ENCODE measurements around the gene ABCC5.

Gene ABCC5

DNA sequence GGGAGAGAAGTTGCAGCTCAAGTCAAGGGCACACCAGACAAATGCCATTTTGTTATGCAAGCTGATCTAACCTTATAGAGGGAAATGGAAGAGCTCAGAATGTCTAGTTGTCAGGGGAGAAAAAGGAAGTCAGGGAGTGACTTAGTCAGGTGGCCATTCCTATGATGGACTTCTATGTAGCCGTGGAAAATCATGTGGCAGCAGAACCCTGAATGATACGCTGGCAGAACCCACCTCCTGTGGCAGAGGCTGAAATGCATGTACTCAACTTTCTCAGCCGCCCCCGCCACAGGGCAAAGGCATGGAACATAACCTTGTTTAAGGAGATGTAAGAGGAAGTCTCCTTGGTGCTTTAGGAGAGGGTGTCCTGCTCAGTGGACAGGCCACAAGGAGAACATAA is 95.3 kb downstream of the ABCC5 start:
- DNase-seq (ENCODE audit: low spot score) = no peak

DNA sequence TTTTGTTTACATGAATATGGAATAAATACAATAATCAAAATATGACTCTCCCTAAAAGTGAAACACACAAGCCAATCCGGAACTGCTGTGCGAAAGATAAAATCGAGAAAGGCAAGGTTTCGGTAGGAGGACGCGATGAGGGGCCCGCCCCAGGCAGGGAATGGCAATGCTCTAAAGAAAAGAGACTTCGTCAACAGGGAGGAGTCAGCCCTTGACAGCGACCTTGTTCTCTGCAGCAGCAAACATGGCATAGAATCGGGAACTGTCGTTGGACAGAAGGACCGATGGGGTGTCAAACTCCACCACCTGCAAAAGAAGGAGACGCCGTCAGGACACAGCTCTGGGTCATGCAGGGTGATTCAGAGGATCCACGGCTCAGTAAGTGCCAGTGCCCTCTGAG is 96.6 kb downstream of the ABCC5 start:
- no peak for DNase-seq (ENCODE audit: low spot score)

DNA sequence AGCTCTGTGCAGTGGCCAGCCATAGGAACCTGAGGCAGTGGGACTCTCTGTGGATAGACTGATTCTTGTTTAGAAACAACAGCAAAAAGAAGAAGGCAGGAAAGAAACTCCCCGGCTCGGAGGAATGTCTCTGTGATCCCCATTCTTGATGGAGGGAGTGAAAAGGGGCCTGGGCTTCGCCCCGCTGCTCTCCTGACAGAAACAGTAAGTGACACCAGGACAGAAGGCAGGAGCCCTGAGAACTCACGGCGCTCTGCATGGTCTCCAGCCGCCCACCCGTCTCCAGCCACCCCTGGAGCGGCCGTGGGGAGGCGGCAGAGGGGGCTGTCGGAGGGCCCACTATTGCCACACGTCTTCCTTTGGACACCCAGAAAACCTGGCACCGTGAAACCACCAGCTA is 97.3 kb downstream of the ABCC5 start:
- DNase-seq (ENCODE audit: low spot score) = no peak

DNA sequence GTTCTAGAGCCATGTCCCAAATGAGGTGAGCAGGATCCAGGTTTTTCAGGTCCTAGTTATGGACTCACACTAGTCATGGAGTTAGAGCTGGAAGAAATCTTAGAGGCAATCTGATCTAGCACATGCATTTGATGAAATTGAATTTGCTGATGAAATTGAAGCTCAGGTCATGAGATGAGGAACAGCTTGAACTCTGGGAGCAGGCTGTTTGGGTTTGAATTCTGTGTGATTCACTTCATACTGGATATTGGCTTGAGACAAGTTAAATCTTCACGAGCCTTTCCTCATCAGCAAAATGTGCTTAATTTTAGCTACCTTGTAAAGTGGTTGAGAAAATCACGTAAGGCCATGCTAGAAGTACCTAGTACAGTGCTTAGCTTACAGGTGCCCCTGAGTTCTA is 99.5 kb downstream of the ABCC5 start:
- DNase-seq (ENCODE audit: low spot score) = no peak

DNA sequence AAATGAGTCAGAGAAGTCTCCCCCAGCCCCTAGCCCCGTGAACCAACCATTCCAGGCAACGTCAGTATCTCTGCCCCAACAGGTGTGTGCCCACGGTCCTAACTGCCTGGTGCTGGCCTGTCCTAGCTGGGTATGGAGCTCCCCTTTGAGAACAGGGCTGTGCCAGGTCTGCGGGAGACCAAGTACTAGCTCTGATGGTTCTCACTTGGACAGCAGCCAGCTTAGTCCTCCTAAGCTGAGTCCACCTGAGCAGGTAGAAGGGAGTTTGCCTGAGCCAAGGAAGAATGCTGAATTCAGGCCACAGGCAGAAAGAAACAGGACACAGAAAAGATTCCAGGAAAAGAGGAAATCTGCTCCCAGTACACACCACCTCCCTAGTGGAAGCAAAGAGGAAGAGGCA is 99.9 kb downstream of the ABCC5 start:
- no peak for DNase-seq (ENCODE audit: low spot score)

DNA sequence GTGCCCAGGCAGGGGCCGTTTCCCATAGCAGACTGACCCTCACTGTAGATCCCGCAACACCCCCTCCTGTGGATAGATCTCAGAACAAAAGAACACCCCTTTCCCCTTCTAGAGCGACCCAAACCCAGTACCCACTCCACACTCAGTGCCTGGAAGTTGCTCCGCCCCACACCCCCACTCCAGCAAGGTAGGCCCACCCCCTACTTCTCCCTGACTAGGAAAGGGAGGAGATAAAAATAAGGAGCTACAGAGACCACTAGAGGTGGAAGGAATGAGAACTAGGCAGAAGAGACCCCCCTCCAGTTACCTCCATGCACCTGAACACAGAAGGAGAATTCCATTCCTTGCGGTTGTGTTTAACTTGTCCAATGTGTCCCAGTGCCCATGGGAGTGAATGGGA is 102.8 kb downstream of the ABCC5 start:
- no peak for DNase-seq (ENCODE audit: low spot score)

DNA sequence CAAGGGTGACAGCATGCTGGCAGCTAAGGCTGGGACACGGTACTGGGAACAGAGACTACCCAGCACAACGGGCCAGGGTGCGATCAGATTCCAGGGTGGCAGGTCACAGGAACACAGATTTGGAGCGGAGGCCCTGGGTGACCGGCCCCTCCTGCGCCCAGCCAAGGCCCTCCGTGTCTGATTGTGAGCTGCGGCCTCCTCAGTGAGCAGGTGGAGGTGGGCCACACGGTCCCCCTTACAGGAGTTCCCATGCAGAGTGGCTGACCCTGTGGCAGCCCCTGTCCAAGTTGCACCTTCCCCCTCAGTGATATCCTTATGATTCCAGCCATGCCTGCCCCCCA is 104.1 kb downstream of the ABCC5 start:
- no peak for DNase-seq (ENCODE audit: low spot score)

DNA sequence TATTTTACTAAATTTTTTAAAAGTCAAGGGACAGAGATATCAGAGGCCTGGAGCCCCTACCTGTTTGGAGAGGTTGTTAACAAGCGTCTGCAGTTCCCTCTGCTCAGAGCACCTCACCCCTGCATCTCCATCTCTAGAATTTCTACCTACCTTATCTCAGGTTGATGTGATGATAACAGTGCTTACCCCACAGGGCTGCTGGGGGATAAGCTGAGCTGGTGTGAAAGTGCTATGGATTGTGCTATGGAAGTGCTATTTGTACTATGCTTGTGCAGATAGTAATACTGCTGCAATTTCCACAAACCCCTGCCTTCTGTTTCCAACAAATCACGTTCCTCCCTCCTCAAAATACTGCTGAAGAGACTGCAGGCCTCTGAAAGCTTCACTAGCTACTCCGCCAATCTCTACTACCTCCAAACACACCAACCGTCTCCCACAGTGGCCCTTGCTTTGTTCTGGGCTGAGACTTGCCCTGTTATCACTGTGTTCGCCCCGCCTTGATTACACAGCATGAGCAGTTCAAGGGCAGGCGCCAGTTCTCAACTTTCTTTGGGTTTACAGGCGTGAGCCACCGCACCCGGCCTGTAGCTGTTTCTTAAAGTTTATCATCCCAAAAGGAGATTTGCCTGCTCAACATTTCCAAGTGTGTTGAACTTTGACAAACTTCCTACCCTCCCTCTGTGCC is 104.6 kb downstream of the ABCC5 start:
- DNase-seq (ENCODE audit: low spot score) = no peak

DNA sequence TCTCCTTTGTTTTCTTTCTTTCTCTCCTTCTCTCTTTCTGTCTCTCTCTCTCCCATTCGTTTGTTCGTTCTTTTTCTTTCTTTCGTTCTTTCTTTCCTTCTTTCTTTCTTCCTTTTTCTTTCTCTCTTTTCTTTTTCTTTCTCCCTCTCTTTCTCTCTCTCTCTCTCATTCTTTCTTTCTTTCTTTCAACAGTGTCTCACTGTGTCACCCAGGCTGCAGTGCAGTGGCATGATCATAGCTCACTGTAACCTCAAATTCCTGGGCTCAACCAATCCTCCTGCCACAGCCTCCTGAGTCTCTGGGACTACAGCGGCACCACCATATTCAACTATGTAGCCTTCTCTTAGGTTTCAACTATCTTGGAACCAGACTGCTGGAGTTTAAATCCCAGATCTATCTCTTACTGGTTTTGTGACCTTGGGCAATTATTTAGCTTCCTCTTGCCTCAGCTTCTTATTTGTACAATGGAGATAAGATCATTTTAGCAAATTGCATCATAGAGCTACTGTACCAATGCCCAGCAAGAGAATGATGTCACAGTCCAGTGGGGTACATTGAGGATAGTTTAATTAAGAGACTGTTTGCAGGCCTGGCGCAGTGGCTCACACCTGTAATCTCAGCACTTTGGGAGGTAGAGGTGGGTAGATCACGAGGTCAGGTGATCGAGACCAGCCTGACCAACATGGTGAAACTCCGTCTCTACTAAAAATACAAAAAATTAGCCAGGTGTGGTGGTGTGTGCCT is 105.7 kb downstream of the ABCC5 start:
- DNase-seq (ENCODE audit: low spot score) = no peak

DNA sequence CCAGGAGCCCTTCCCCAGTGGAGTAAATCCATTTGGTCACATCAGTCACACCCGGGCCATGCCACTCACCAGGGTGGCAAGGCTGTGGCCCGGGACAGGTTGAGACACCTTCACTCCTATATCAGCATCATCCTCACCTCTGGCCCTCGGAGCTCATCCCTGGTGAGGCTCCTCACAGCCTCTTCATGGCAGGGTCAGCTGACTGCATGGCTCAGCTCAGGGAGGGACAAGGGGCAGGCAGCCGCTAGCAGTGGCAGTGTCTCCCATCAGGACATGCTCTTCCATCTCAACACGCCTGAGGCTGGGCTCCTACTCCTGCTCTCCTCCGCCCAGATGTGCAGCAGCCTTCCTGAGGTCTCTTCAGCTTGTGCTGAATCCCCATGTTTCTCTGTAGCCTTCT is 106.6 kb downstream of the ABCC5 start:
- no peak for DNase-seq (ENCODE audit: low spot score)

DNA sequence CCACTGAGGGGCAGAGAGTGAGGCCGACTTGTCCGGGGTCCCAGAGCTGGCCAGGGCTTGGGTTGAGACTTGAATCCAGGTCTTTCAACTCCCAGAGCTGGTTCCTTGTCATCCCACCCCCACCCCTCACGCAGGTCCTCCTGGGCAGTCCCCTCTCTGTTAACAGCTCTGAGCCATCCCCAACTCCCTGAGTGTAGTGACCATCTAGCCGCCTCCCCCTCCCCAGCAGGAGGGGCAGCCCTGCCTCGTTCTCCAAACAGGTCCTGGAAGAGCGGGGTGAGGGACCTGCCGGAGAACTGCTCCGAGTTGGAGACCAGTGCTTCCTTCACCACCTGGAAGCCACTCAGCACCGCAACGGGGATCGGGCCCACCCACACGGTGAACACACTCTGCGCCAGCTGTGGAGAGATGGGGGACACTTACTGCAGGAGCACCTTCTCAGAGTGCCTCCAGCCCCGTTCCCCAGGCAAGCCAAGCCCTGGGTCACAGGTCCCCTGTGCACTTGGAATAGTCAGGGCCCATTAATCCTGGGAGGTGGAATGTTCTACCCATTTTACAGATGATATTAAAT is 108.6 kb downstream of the ABCC5 start:
- no peak for DNase-seq (ENCODE audit: low spot score)

DNA sequence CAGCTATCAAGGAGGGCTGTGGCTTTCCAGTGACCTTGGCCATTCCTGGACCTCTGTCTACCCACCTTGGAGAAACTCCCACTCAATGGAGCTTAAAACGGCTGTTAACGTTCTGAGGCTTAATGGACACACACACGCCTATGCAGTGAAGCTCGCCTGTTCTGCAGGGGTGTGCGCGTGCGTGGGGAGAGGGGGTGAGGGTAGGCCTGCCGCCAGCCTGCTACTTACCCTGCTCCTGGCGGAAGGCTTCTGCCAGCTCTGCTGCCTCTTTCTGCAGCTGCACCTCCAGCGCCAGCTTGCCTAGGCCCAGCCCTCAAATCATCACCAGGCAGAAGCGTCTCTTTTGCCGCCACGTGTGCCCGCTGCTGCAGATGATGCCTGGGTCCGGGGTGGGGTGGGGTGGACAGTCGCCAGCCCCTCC is 109.8 kb downstream of the ABCC5 start:
- no peak for DNase-seq (ENCODE audit: low spot score)

DNA sequence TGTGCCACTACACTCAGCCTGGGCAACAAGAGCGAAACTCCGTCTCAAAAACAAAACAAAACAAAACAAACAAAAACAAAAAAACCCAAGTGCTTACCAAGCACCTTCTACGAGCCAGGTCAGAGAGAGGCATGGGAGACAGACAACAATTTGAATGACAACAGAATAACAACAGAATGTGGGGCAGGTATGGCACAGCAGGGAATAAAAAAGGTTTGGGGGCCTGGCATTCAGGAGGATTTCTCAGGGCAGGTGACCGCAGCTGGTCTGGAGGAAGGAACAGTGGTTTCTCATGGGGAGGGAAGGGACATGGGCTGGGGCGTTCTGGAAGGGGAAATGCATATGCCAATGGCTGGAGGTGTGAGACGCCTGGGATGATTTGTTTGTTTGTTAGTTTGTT is 110.5 kb downstream of the ABCC5 start:
- no peak for DNase-seq (ENCODE audit: low spot score)

DNA sequence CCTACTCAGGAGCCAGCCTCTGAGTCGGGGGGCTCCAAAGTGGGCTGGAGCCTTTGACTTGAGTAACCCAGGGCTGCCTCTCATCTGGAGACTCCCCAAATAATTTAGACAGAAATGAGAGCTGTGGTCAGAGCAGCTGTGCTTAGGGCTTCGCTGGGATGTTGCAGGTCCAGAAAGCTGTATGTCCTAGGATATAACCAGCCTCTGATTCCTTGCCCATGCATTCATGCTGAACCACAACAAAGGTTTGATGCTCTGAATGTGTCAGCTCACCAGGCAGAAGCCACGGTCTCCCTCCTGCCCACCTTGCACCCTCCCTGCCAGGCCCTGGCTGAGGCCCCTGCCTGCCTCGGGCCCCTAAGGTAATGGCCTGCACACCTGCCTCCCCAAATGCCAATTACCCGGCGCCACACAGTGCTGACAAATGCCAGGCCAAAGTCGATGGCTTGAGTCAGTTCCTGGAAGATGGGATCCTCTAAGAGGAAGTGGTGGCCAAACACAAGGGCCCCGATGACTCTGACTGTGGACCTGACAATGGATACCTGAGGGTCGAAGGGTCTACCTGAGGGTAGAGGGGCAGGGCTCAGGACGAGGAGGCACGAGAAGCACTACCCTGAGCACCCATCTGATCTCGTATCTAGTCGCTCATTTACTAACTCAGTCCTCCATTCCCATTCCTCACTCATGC is 111.3 kb downstream of the ABCC5 start:
- no peak for DNase-seq (ENCODE audit: low spot score)

DNA sequence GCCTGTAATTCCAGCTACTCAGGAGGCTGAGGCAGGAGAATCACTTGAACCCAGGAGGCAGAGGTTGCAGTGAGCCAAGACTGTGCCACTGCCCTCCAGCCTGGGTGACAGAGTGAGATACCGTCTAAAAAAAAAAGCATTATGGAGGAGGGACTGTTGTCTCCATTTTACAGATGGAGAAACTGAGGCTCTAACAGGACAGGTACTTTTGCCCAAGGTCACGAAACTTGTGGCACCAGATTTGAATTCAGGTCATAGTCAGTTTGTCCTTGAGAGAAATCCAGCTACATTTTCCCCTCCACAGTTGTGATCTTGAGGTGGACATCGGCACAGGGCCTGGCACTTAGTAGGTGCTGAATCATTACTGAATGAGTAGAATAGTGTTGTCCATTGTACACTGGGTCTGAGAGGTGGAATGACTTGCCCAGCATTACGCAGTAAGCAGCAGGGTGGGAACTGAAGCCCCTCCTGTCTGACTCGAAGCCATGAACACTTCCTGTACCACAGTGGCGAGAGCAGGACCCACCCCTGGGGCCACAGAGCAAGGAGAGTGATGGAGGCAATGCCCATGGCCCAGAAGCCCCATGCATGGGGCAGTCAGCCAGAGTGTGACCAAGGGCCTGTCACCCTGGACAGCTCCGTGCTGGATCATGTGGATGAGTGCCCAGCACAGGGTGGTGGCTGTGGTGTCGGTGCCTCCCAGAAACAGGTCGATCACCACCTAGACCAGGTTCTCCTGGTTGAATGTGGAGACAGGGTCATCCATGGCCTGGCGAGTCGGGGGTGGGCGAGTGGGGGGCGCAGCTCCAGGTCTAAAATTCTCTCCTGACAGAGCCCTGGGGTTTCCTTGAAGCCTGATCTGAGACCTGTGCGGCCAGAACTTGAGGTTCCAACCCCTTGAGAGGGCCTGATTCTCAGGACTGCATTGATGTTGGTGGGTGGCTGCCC is 112.6 kb downstream of the ABCC5 start:
- DNase-seq (ENCODE audit: low spot score) = no peak

DNA sequence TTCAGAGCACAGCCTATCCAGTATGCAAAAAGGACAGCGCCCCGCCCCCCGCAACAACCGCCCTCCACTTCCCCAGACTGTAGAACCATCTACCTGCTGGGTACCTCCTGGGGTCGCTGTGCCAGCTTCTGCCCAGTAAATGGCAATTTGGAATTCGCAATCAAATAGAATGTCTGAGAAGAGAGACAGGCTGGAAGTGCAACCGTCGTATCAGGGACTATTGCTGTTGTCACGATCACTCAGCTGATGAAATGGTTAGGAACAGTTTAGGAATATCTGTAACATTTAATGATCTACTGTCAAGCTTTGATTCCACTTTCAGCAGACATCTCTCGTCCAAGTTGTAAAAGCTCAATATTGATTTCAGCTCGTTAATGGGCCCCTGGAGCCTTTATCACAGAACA is 119.7 kb downstream of the ABCC5 start:
- DNase-seq (ENCODE audit: low spot score) = no peak

DNA sequence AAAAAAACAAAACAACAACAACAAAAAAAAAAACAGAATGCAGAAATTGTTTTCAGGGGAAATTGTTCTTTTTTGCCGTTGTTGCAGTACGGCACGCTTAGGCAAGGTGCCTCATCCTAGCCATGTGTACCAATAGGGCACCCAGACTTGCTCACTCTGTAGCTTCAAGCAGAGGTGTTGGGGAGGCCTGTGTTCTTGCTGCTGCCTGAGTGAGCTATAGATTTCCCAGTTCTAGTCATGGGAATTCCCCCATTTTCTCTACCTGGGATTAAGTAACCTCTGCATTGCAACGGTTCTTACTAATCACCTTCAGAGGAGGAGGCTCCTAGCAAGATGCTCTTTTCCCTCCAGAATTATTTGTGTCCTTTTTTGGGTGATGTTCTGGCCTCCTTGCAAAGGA is 120.1 kb downstream of the ABCC5 start:
- no peak for DNase-seq (ENCODE audit: low spot score)

DNA sequence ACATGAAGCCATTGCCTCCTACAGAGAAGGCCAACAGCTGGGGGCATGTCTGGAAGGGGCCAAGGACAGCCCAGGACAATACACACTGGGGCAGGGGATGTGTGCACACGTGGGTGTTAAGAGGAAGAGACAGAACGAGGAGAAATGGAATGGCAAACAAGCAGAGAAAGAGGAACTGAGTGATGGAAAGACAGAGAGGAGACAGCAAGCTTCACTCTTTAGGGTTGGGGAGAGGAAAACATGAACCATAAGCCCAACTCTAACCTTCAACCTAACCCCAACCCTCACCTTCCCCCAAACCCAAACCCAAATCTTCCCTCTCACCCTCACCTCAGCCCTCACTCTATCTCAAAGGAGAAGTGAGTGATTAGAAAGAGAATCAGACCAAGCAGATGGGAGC is 121.1 kb downstream of the ABCC5 start:
- DNase-seq (ENCODE audit: low spot score) = no peak

DNA sequence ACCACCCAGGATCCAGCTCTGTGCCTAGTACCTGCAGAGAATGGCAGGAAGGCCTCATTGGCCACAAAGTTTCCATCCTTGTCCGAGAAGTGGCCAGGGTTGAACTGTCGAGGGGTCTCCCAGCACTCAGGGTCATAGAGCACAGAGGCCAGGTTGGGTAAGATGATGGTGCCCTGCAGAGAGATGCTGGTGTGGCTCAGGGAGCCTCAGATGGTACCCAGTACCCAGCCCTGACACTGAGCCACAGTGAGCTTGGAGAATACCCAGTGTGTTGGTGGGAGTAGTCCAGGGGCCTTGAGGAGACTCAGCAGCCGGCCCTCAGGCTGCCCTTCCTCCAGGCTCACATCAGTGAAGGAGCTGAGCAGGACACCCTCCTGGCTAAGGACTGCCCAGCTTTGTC is 121.5 kb downstream of the ABCC5 start:
- DNase-seq (ENCODE audit: low spot score) = no peak

DNA sequence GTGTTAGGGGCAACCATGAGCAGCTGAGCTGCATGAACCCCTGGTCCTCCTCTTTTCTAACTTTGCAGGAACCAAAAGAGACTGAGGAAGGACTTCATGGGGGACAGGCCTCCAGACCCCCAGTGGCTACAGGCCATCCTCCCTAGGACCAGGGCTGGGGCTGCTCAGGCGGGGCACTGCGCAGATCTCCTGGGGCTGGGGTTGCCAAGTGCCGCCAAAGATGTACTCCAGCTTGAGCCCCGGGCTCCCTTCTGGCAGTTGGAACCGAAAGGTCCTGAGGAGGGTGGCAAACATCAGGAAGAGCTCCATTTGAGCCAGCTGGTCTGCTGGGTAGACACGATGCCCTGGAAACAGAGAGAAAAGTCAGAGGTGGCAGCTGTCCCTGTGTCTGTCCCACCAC is 121.9 kb downstream of the ABCC5 start:
- no peak for DNase-seq (ENCODE audit: low spot score)

DNA sequence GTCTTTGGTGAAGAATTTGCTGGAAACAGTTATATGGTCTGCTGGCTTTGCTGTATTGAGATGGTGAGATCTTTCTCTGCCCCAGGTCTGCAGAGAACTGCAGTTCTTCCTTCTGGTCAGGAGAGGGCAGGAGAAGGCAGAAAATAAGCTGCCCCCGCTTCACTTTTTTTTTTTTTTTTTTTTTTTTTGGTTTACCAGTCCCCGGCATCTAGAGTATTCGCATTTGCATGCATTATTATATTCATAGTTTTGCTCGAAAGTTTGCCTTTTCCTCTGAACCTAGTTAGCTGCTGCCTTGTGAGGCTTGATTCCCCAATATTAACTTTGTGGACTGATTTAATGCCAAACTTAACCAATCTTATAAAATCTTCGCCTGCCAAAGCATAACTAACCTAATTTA is 122.4 kb downstream of the ABCC5 start:
- no peak for DNase-seq (ENCODE audit: low spot score)

DNA sequence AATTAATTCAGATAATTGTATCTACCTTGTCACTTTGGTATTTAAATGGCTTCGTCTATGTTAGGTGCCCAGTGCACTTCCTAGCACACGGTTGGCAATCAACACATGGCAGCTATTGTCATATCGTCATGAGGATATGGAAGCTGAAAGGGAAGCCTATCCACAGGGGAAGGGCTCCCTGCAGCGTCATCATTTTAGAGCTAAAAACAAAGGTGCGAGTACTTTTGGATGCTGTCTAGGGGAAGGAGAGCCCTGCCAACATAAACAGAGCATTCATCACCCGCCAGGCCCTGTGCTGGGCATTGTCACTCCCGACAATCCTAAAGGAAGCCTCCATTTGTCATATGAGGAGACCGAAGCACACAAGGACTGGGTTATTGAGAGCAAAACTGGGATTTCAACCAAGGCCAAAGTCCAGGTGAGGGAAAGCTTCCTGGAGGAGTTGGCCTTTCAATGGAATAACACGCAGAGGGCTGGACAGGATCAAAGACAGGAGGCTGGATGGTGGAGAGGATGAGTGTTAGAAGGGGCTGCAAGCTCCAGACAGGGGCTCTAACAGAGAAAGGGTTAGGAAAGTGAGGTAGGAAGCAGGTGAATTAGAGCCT is 125.0 kb downstream of the ABCC5 start:
- no peak for DNase-seq (ENCODE audit: low spot score)
